ENCODE results near the gene SIX2. TPM values are rescaled to one million over a fixed set of nuclear protein-coding genes. Genes with fewer than 3 reads are reported as not detected.

Gene SIX2
- total and polyA plus RNA-seq, 2 donors (not counting 1 experiment from before 2014, with no cell fraction given): 0.03 TPM; not detected in 1

- Histone ChIP-seq H3K27me3 (ENCODE audit: control insufficient read depth, insufficient read depth, low read length) (peaks cover 42% of the 10 kb centered on the region), H3K9ac (ENCODE audit: insufficient read depth, low read length) (no peak overlapping the region), H3K4me1 (ENCODE audit: control insufficient read depth, extremely low read depth, insufficient read depth, low read length) (no peaks in the 10 kb centered on the region), H3K9me3 (ENCODE audit: control insufficient read depth, insufficient read depth, low read depth, low read length) (no peaks in the 10 kb centered on the region), H2AFZ (ENCODE audit: low read length) (no peak overlapping the region), H3K36me3 (ENCODE audit: control insufficient read depth, insufficient read depth, low read length) (no peaks in the 10 kb centered on the region), H3K79me2 (ENCODE audit: control insufficient read depth, insufficient read depth, low read length) (no peaks in the 10 kb centered on the region), H4K20me1 (ENCODE audit: control insufficient read depth, extremely low read depth, insufficient read depth, low read length) (peaks cover 2% of the 10 kb centered on the region), H3K27ac (ENCODE audit: insufficient read depth, low read length) (no peak overlapping the region), H3K4me2 (ENCODE audit: extremely low read depth, insufficient read depth, low read length) (no peak overlapping the region), H3K4me3 (replicated peaks in 1 of 4; ENCODE audit: control extremely low read depth in 1 of 4, insufficient read depth in 1 of 4, low read depth in 3 of 4, low read length in 4 of 4) (no peak overlapping the region)
- no peak for DNase-seq (ENCODE audit: low read depth in 2 of 2)
- TF ChIP-seq EZH2 (IDR thresholded peaks at IDR 0.05; ENCODE audit: low read length, missing control alignments) (no peak), CTCF (conservative IDR thresholded peaks at IDR 0.05 in 1 of 2, IDR thresholded peaks at IDR 0.05 in 1 of 2; ENCODE audit: low read depth in 1 of 2, low read length in 2 of 2) (no peak)
Measured at GRCh38 chr2:45018023-45018422, 8.8 kb upstream of the SIX2 start.

GRCh38 chr2:45014831-45015230, 5.6 kb upstream of the SIX2 start:
- Histone ChIP-seq H3K36me3 (ENCODE audit: control insufficient read depth, insufficient read depth, low read length) (no peaks in the 10 kb centered on the region), H3K9ac (ENCODE audit: insufficient read depth, low read length) (no peak overlapping the region), H3K4me1 (ENCODE audit: control insufficient read depth, extremely low read depth, insufficient read depth, low read length) (peaks cover 1% of the 10 kb centered on the region), H3K79me2 (ENCODE audit: control insufficient read depth, insufficient read depth, low read length) (no peaks in the 10 kb centered on the region), H3K27me3 (ENCODE audit: control insufficient read depth, insufficient read depth, low read length) (peaks cover 68% of the 10 kb centered on the region), H3K27ac (ENCODE audit: insufficient read depth, low read length) (no peak overlapping the region), H2AFZ (ENCODE audit: low read length) (no peak overlapping the region), H3K4me2 (ENCODE audit: extremely low read depth, insufficient read depth, low read length) (no peak overlapping the region), H3K4me3 (replicated peaks in 1 of 4; ENCODE audit: control extremely low read depth in 1 of 4, insufficient read depth in 1 of 4, low read depth in 3 of 4, low read length in 4 of 4) (no peak overlapping the region), H3K9me3 (ENCODE audit: control insufficient read depth, insufficient read depth, low read depth, low read length) (no peaks in the 10 kb centered on the region), H4K20me1 (ENCODE audit: control insufficient read depth, extremely low read depth, insufficient read depth, low read length) (peaks cover 2% of the 10 kb centered on the region)
- DNase-seq (ENCODE audit: low read depth in 2 of 2): no peak
- TF ChIP-seq EZH2 (IDR thresholded peaks at IDR 0.05; ENCODE audit: low read length, missing control alignments) (no peak), CTCF (conservative IDR thresholded peaks at IDR 0.05 in 1 of 2, IDR thresholded peaks at IDR 0.05 in 1 of 2; ENCODE audit: low read depth in 1 of 2, low read length in 2 of 2) (no peak)

GRCh38 chr2:45014016-45014702, 4.9 kb upstream of the SIX2 start:
- no peaks in the 10 kb centered on the region for H3K79me2 ChIP-seq (ENCODE audit: control insufficient read depth, insufficient read depth, low read length)
- H3K4me3 ChIP-seq (replicated peaks in 1 of 4; ENCODE audit: control extremely low read depth in 1 of 4, insufficient read depth in 1 of 4, low read depth in 3 of 4, low read length in 4 of 4): peak overlapping the region in 2 of 4 experiments; percentile 31 to 40
- H3K27me3 ChIP-seq (ENCODE audit: control insufficient read depth, insufficient read depth, low read length): peaks cover 69% of the 10 kb centered on the region
- H2AFZ ChIP-seq (ENCODE audit: low read length): no peak overlapping the region
- H3K36me3 ChIP-seq (ENCODE audit: control insufficient read depth, insufficient read depth, low read length): no peaks in the 10 kb centered on the region
- H3K4me2 ChIP-seq (ENCODE audit: extremely low read depth, insufficient read depth, low read length): peak overlapping the region; percentile 49
- H3K9ac ChIP-seq (ENCODE audit: insufficient read depth, low read length): peak overlapping the region; percentile 2
- TF ChIP-seq CTCF (conservative IDR thresholded peaks at IDR 0.05 in 1 of 2, IDR thresholded peaks at IDR 0.05 in 1 of 2; ENCODE audit: low read depth in 1 of 2, low read length in 2 of 2) (peak; percentile 48 to 52), EZH2 (IDR thresholded peaks at IDR 0.05; ENCODE audit: low read length, missing control alignments) (peak; percentile 89)
- H3K9me3 ChIP-seq (ENCODE audit: control insufficient read depth, insufficient read depth, low read depth, low read length): no peaks in the 10 kb centered on the region
- no peak overlapping the region for H3K27ac ChIP-seq (ENCODE audit: insufficient read depth, low read length)
- peak; percentile 20 to 55 for DNase-seq (ENCODE audit: low read depth in 2 of 2)
- peaks cover 3% of the 10 kb centered on the region for H3K4me1 ChIP-seq (ENCODE audit: control insufficient read depth, extremely low read depth, insufficient read depth, low read length)
- H4K20me1 ChIP-seq (ENCODE audit: control insufficient read depth, extremely low read depth, insufficient read depth, low read length): peaks cover 2% of the 10 kb centered on the region
